ENCODE results near the gene NAA10. TPM values are rescaled to one million over a fixed set of nuclear protein-coding genes. Genes with fewer than 3 reads are reported as not detected.

Gene NAA10
- total and polyA plus RNA-seq, 2 of the 13 experiments (the other 11 are each of a cell fraction or from before 2014, with no cell fraction given) = 49.2 to 51.7 TPM

- TF ChIP-seq ZNF318 (CRISPR knock-in tag; IDR thresholded peaks at IDR 0.05) = no peak
- TF ChIP-seq NAIF1 (CRISPR knock-in tag; IDR thresholded peaks at IDR 0.05; ENCODE audit: borderline replicate concordance) = no peak
- TF ChIP-seq POGZ (CRISPR knock-in tag; IDR thresholded peaks at IDR 0.05) = no peak
- no peak for TF ChIP-seq NFKB2 (CRISPR knock-in tag; IDR thresholded peaks at IDR 0.05; ENCODE audit: borderline replicate concordance)
- no peak for TF ChIP-seq TRIM24 (CRISPR knock-in tag; IDR thresholded peaks at IDR 0.05)
- no peak for TF ChIP-seq PRDM10 (CRISPR knock-in tag; IDR thresholded peaks at IDR 0.05; ENCODE audit: low read depth)
- no peak for TF ChIP-seq MIXL1 (CRISPR knock-in tag; IDR thresholded peaks at IDR 0.05)
- TF ChIP-seq ZNF124 (CRISPR knock-in tag; IDR thresholded peaks at IDR 0.05) = no peak
- TF ChIP-seq BORCS8-MEF2B (CRISPR knock-in tag; IDR thresholded peaks at IDR 0.05) = no peak
- no peak for TF ChIP-seq ZNF512 (CRISPR knock-in tag; IDR thresholded peaks at IDR 0.05)
- no peak for TF ChIP-seq ZNF331 (CRISPR knock-in tag; IDR thresholded peaks at IDR 0.05)
- TF ChIP-seq HNF1B (CRISPR knock-in tag; IDR thresholded peaks at IDR 0.05) = no peak
- TF ChIP-seq ZSCAN12 (CRISPR knock-in tag; IDR thresholded peaks at IDR 0.05) = no peak
Measured at GRCh38 chrX:153971450-153972367, 36.9 kb upstream of the NAA10 start, which contains the start of gene HCFC1 (continued).
